ENCODE measurements around the gene LUM. TPM values are rescaled to one million over a fixed set of nuclear protein-coding genes. Genes with fewer than 3 reads are reported as not detected.

LUM gene
- total RNA-seq, 1 experiment from 2014 or later, result not detected

DNA sequence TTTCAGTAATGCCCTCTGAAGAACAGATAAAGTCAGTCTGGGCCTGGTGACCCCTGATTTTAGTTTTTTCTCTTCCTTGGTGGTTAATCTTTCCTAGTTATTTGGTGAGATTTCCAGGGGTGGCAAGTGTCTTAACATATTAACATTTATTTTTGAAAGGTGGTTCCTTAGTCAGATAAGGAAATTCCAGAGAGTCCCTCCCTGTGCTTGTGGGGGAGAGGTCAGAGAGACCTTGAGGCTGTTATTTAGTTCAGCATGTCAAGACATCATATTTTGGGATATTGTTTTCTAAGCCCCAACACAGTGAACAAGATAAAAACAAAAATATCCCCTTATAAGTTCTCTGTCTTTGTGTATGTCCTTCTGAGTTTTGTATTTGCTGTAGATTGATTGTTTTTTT lies 9.5 kb upstream of the LUM start:
- Histone ChIP-seq H3K9ac (ENCODE audit: low read length) (no peak overlapping the region), H3K4me2 (ENCODE audit: low read depth, low read length, poor library complexity, severe bottlenecking) (no peak overlapping the region), H3K4me3 (ENCODE audit: low read length) (no peak overlapping the region), H3K79me2 (ENCODE audit: low read length) (no peaks in the 10 kb centered on the region), H3K9me2 (replicated peaks; ENCODE audit: insufficient read depth, low read length) (no peaks in the 10 kb centered on the region), H2AFZ (ENCODE audit: low read length) (no peak overlapping the region), H3K36me3 (ENCODE audit: insufficient read depth, low read length) (no peaks in the 10 kb centered on the region), H4K20me1 (ENCODE audit: insufficient read depth, low read depth, low read length) (no peaks in the 10 kb centered on the region), H3K27me3 (ENCODE audit: low read length) (no peaks in the 10 kb centered on the region), H3K4me1 (ENCODE audit: low read length) (no peaks in the 10 kb centered on the region), H3K27ac (ENCODE audit: low read length) (no peak overlapping the region), H3K9me3 (ENCODE audit: low read length) (no peaks in the 10 kb centered on the region; the same call in 1 of the 2 replicates)
- DNase-seq, result no peak

DNA sequence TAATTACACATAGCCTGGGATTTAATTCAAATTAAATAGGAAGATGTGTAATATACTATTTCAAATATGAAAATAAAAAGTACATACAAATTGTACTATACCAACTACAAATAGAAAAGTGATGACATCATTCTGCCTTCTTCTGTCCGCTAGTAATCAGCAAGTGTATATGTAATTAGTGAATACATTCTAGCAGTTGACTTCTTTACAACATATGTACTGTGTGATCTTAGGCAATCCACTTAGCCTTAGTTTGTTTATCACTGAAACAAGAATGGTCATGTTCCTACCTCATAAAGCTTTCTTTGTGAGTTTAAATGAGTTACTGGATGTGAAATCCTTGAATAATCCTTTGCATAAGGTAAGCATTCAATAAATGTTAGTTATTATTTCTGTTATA lies 7.8 kb upstream of the LUM start:
- Histone ChIP-seq H3K9me3 (ENCODE audit: low read length) (no peaks in the 10 kb centered on the region), H3K27ac (ENCODE audit: low read length) (no peak overlapping the region)

DNA sequence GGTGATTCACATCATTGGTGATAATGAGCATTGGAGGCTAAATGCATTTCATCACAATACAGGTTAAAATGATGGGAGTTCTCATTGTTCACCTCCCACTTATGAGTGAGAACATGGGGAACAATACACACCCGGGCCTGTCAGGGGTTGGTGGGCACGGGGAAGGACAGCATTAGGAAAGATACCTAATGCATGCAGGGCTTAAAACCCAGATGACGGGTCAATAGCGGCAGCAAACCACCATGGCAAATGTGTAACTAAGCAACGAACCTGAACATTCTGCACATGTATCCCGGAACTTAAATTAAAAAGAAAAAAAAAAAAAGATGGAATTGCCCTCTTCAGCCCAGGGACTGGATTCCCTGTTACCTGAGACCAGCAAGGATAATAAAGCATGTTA lies 2.3 kb upstream of the LUM start:
- DNase-seq, result no peak

More for the DNA sequence above, 7.8 kb upstream of the LUM start:
- H3K4me3 ChIP-seq (ENCODE audit: low read length), result no peak overlapping the region
- H3K9ac ChIP-seq (ENCODE audit: low read length), result no peak overlapping the region
- H3K4me2 ChIP-seq (ENCODE audit: low read depth, low read length, poor library complexity, severe bottlenecking), result no peak overlapping the region
- DNase-seq, result no peak
- no peaks in the 10 kb centered on the region for H3K36me3 ChIP-seq (ENCODE audit: insufficient read depth, low read length)
- H3K79me2 ChIP-seq (ENCODE audit: low read length), result no peaks in the 10 kb centered on the region
- no peak overlapping the region for H2AFZ ChIP-seq (ENCODE audit: low read length)
- H4K20me1 ChIP-seq (ENCODE audit: insufficient read depth, low read depth, low read length), result no peaks in the 10 kb centered on the region
- H3K4me1 ChIP-seq (ENCODE audit: low read length), result no peaks in the 10 kb centered on the region
- H3K9me2 ChIP-seq (replicated peaks; ENCODE audit: insufficient read depth, low read length), result no peaks in the 10 kb centered on the region
- H3K27me3 ChIP-seq (ENCODE audit: low read length), result no peaks in the 10 kb centered on the region

DNA sequence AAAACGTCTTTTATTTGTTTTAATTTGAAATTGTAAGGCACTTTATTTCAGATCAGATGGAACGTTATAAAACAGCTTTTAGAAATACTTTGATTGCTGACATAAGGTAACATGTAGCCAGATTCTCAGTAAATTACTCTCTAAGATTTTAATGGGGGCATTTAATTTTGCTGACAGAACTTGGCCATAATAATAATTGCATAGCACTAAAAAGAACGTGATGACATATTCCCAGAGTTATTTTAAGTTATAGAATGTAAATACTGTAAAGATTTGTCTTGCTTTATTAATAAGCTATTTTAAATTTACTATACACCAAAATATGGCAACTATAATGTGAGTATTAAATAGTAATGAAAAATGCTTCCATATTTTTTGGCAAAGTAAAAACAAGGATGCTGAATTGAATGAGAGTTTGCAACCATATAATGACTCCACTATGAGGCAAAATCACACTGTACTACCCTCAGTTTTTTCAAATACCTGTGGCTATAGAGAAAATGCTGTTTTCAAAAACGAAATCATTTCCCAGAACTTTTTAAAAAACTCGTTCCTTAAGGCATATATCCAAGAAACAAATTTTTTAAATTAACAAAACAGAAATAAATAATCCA lies 876 bp downstream of the LUM start:
- H3K9ac ChIP-seq (ENCODE audit: low read length), result no peak overlapping the region

More for the DNA sequence above, 2.3 kb upstream of the LUM start:
- Histone ChIP-seq H2AFZ (ENCODE audit: low read length) (no peak overlapping the region), H3K36me3 (ENCODE audit: insufficient read depth, low read length) (no peaks in the 10 kb centered on the region), H3K4me1 (ENCODE audit: low read length) (no peaks in the 10 kb centered on the region), H3K4me3 (ENCODE audit: low read length) (no peak overlapping the region), H3K27ac (ENCODE audit: low read length) (no peak overlapping the region), H4K20me1 (ENCODE audit: insufficient read depth, low read depth, low read length) (no peaks in the 10 kb centered on the region), H3K9ac (ENCODE audit: low read length) (no peak overlapping the region), H3K9me3 (ENCODE audit: low read length) (no peaks in the 10 kb centered on the region), H3K4me2 (ENCODE audit: low read depth, low read length, poor library complexity, severe bottlenecking) (no peak overlapping the region), H3K27me3 (ENCODE audit: low read length) (no peaks in the 10 kb centered on the region), H3K79me2 (ENCODE audit: low read length) (no peaks in the 10 kb centered on the region), H3K9me2 (replicated peaks; ENCODE audit: insufficient read depth, low read length) (no peaks in the 10 kb centered on the region)

DNA sequence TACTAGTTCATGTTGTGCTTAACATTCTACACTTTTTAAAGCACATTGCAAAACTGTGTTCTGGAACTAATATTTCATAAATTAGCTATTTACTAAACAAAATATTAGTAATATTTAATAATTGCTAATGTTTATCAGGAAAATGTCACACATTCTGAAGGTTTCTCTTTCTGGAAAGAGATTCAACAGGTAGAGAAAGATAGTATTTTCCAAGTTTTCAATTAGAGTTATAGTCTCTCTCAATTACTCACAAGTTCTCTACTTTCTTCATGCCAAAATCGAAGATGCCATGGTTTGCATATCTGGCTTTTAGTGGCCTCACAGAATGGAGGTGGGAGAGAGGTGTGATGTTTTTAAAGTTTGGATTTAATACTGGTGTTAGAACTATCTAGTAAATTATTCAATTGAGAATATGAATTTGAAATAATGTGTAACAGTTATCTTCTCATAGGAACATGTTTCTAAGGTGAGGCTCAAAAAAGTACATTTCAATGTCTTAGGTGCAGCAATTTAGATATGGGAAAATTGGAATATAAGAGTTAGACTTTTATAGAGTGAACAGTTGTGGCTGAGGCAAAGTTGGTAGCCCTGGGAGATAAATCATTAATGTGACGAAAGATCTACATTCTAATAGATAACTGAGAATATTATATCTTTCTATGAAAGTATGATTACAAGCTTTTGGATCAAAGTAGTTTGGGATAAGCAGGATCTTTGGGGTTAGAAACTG lies 1.5 kb downstream of the LUM start:
- Histone ChIP-seq H3K9ac (ENCODE audit: low read length) (no peak overlapping the region), H3K27me3 (ENCODE audit: low read length) (no peaks in the 10 kb centered on the region), H4K20me1 (ENCODE audit: insufficient read depth, low read depth, low read length) (no peaks in the 10 kb centered on the region), H3K27ac (ENCODE audit: low read length) (no peak overlapping the region), H3K79me2 (ENCODE audit: low read length) (no peaks in the 10 kb centered on the region), H3K9me3 (ENCODE audit: low read length) (no peaks in the 10 kb centered on the region), H3K4me1 (ENCODE audit: low read length) (no peaks in the 10 kb centered on the region), H3K4me3 (ENCODE audit: low read length) (no peak overlapping the region), H3K4me2 (ENCODE audit: low read depth, low read length, poor library complexity, severe bottlenecking) (no peak overlapping the region), H3K9me2 (replicated peaks; ENCODE audit: insufficient read depth, low read length) (no peaks in the 10 kb centered on the region), H3K36me3 (ENCODE audit: insufficient read depth, low read length) (no peaks in the 10 kb centered on the region), H2AFZ (ENCODE audit: low read length) (0 out of 2 replicates have a peak overlapping the region, but pooled peaks have one; percentile 51)
- DNase-seq, result no peak

More for the DNA sequence above, 876 bp downstream of the LUM start:
- H4K20me1 ChIP-seq (ENCODE audit: insufficient read depth, low read depth, low read length), result no peaks in the 10 kb centered on the region
- H3K79me2 ChIP-seq (ENCODE audit: low read length), result no peaks in the 10 kb centered on the region
- no peaks in the 10 kb centered on the region for H3K4me1 ChIP-seq (ENCODE audit: low read length)
- H3K36me3 ChIP-seq (ENCODE audit: insufficient read depth, low read length), result no peaks in the 10 kb centered on the region
- no peaks in the 10 kb centered on the region for H3K9me3 ChIP-seq (ENCODE audit: low read length)
- H3K27ac ChIP-seq (ENCODE audit: low read length), result no peak overlapping the region
- no peak overlapping the region for H3K4me3 ChIP-seq (ENCODE audit: low read length)
- no peaks in the 10 kb centered on the region for H3K27me3 ChIP-seq (ENCODE audit: low read length)
- H3K9me2 ChIP-seq (replicated peaks; ENCODE audit: insufficient read depth, low read length), result no peaks in the 10 kb centered on the region
- H3K4me2 ChIP-seq (ENCODE audit: low read depth, low read length, poor library complexity, severe bottlenecking), result no peak overlapping the region
- H2AFZ ChIP-seq (ENCODE audit: low read length), result no peak overlapping the region
- DNase-seq, result no peak

DNA sequence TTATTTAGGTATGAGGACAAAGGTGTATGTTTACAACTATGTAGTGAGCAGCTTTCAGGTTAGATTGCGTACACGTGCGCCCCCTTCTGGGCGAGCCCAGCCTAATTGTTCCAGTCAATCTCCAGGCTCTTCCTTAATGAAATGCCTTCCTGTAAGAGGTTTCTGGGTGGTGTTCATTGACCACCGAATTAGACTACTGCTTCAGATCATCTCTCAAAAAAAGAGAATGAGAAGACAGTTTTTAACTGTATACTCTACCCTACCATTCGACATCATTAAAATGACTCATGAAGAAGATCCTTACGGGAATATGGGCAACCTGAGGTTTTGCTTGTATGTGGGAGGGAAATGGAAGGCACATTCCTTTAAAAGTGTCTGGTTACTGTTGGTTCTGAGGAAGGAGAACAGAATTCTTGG lies 2.1 kb downstream of the LUM start:
- DNase-seq, result peak; percentile 85
- H3K4me2 ChIP-seq (ENCODE audit: low read depth, low read length, poor library complexity, severe bottlenecking), result no peak overlapping the region
- no peaks in the 10 kb centered on the region for H3K4me1 ChIP-seq (ENCODE audit: low read length)
- H4K20me1 ChIP-seq (ENCODE audit: insufficient read depth, low read depth, low read length), result no peaks in the 10 kb centered on the region
- no peak overlapping the region for H3K4me3 ChIP-seq (ENCODE audit: low read length)
- H3K9me3 ChIP-seq (ENCODE audit: low read length), result no peaks in the 10 kb centered on the region
- no peak overlapping the region for H3K27ac ChIP-seq (ENCODE audit: low read length)
- no peaks in the 10 kb centered on the region for H3K36me3 ChIP-seq (ENCODE audit: insufficient read depth, low read length)
- no peaks in the 10 kb centered on the region for H3K79me2 ChIP-seq (ENCODE audit: low read length)
- no peaks in the 10 kb centered on the region for H3K27me3 ChIP-seq (ENCODE audit: low read length)
- H2AFZ ChIP-seq (ENCODE audit: low read length), result 0 out of 2 replicates have a peak overlapping the region, but pooled peaks have one; percentile 51
- H3K9ac ChIP-seq (ENCODE audit: low read length), result no peak overlapping the region
- no peaks in the 10 kb centered on the region for H3K9me2 ChIP-seq (replicated peaks; ENCODE audit: insufficient read depth, low read length)

DNA sequence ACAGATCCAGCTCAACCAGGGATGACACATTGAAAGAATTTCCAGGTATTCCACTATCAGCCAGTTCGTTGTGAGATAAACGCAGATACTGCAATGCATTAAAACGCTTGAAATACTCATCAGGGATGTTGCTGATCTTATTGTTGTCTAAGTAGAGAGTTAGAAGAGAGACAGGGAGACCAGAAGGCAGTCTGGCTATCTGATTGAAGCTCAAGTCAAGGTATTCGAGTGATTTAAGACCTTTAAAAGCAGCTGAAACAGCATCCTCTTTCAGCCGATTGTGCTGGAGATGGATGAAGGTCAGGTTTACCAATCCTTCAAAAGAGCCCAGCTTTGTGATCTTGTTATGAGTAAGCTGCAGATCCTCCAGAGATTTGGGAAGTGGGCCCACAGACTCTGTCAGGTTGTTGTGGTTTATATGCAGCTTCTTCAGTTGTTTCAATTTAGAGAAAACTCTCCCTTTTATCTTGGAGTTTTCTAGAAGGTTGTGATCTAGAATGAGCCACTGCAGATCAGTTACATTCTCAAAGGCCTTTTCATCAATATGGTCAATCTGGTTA lies 3.0 kb downstream of the LUM start:
- Histone ChIP-seq H3K4me2 (ENCODE audit: low read depth, low read length, poor library complexity, severe bottlenecking) (no peak overlapping the region), H3K4me1 (ENCODE audit: low read length) (peaks cover 6% of the 10 kb centered on the region), H3K36me3 (ENCODE audit: insufficient read depth, low read length) (no peaks in the 10 kb centered on the region), H3K4me3 (ENCODE audit: low read length) (no peak overlapping the region), H3K79me2 (ENCODE audit: low read length) (no peaks in the 10 kb centered on the region), H3K9ac (ENCODE audit: low read length) (no peak overlapping the region), H3K9me2 (replicated peaks; ENCODE audit: insufficient read depth, low read length) (no peaks in the 10 kb centered on the region), H3K27me3 (ENCODE audit: low read length) (no peaks in the 10 kb centered on the region), H2AFZ (ENCODE audit: low read length) (no peak overlapping the region), H4K20me1 (ENCODE audit: insufficient read depth, low read depth, low read length) (no peaks in the 10 kb centered on the region), H3K9me3 (ENCODE audit: low read length) (no peaks in the 10 kb centered on the region), H3K27ac (ENCODE audit: low read length) (no peak overlapping the region)
- DNase-seq, result no peak

DNA sequence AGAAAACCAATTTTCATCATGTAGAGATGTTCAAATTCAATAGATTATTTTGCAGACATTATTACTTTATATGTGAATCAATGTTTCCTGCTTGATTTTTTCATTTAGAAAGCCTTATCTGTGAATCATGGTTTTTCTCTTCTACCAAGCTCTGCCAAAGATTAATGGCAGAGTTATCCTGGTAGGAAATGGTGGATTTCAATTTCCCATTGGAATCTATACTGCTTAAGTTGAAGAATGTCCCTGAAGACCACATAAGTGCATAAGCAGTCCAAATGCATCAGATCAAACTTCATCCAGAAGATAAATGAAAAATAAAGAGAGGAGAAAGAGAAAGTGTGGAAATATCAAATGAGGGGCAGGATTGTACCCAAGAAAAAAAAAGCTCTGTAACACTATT lies 5.0 kb downstream of the LUM start:
- Histone ChIP-seq H3K27me3 (ENCODE audit: low read length) (no peaks in the 10 kb centered on the region), H3K9me2 (replicated peaks; ENCODE audit: insufficient read depth, low read length) (no peaks in the 10 kb centered on the region), H3K4me1 (ENCODE audit: low read length) (peaks cover 7% of the 10 kb centered on the region), H4K20me1 (ENCODE audit: insufficient read depth, low read depth, low read length) (no peaks in the 10 kb centered on the region), H3K79me2 (ENCODE audit: low read length) (no peaks in the 10 kb centered on the region), H3K36me3 (ENCODE audit: insufficient read depth, low read length) (no peaks in the 10 kb centered on the region), H3K4me3 (ENCODE audit: low read length) (no peak overlapping the region), H2AFZ (ENCODE audit: low read length) (no peak overlapping the region), H3K9ac (ENCODE audit: low read length) (no peak overlapping the region), H3K4me2 (ENCODE audit: low read depth, low read length, poor library complexity, severe bottlenecking) (no peak overlapping the region), H3K9me3 (ENCODE audit: low read length) (no peaks in the 10 kb centered on the region), H3K27ac (ENCODE audit: low read length) (no peak overlapping the region)
- no peak for DNase-seq

Data from Karpas-422 (cell line).